HFF-Myc (cell line): ENCODE measurements around the gene PRPF38A.

ENCODE experiments used
- DNase-seq: peaks from one replicate; pipeline ENCODE4 v3.0.0-alpha.2; 2011; ENCODE audit warnings: low read depth; ENCODE audit errors: extremely low read depth
- H3K4me3 ChIP-seq: replicated peaks from 2 replicates; pipeline ENCODE4 v1.5.1; 2011; ENCODE audit warnings: low read depth, mild to moderate bottlenecking, control low read depth, low read length
- TF ChIP-seq, protein P1 (sequence below): IDR thresholded peaks from 2 replicates; pipeline ENCODE4 v1.5.1; 2012; ENCODE audit warnings: mild to moderate bottlenecking, low read depth, low read length, control low read depth; ENCODE audit errors: missing control alignments

Gene PRPF38A

DNA sequence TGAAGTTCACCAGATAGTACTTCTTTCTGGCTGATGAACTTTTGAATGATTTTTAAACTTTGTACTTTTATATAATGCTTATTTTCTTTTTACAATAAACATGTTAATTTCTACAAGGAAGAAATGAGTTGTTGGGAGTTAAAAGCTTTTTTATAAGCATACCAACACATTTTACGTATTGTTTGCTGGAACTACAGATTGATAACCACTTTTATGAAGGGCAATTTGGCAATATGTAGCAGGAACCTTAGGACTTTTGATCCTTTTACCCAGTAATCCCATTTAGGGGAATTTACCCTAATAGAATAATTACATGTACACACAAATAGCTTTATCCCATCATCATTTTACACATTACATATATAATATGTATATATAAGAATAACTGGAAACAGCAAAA is 16.3 kb downstream of the PRPF38A start:
- DNase-seq, result no peak
- TF ChIP-seq, protein P1, sequence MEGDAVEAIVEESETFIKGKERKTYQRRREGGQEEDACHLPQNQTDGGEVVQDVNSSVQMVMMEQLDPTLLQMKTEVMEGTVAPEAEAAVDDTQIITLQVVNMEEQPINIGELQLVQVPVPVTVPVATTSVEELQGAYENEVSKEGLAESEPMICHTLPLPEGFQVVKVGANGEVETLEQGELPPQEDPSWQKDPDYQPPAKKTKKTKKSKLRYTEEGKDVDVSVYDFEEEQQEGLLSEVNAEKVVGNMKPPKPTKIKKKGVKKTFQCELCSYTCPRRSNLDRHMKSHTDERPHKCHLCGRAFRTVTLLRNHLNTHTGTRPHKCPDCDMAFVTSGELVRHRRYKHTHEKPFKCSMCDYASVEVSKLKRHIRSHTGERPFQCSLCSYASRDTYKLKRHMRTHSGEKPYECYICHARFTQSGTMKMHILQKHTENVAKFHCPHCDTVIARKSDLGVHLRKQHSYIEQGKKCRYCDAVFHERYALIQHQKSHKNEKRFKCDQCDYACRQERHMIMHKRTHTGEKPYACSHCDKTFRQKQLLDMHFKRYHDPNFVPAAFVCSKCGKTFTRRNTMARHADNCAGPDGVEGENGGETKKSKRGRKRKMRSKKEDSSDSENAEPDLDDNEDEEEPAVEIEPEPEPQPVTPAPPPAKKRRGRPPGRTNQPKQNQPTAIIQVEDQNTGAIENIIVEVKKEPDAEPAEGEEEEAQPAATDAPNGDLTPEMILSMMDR, result no peak
- H3K4me3 ChIP-seq, result no peak overlapping the region

- DNase-seq, result no peak
- TF ChIP-seq, protein P1, result no peak
- no peak overlapping the region for H3K4me3 ChIP-seq
Observed at GRCh38 chr1:52423055-52423454, 18.7 kb downstream of the PRPF38A start.

GRCh38 chr1:52423771-52424170 is 19.4 kb downstream of the PRPF38A start:
- H3K4me3 ChIP-seq, result no peak overlapping the region
- TF ChIP-seq, protein P1, result no peak
- DNase-seq, result no peak

- TF ChIP-seq, protein P1, result no peak
- no peak overlapping the region for H3K4me3 ChIP-seq
- no peak for DNase-seq
Observed at GRCh38 chr1:52424231-52424636, 19.8 kb downstream of the PRPF38A start.

DNA sequence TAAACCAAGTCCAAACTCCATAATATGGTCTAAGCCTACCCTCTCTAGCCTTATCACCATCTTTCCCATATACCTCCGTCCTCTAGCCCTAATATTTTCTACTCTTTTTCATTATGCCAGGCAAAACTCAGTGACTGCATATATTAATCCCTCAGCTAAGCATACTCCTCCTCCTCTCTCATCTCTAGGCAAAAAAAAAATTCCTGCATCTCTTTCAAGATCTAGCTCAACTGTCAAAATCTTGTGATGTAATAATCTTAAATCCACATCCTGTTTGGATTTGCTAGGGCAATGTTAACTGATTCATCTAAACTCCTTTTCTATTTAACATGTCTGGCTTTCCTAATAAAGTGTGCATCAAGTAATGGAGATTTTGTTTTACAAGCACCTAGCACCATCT is 20.4 kb downstream of the PRPF38A start:
- DNase-seq, result no peak
- no peak overlapping the region for H3K4me3 ChIP-seq
- TF ChIP-seq, protein P1, result no peak

DNA sequence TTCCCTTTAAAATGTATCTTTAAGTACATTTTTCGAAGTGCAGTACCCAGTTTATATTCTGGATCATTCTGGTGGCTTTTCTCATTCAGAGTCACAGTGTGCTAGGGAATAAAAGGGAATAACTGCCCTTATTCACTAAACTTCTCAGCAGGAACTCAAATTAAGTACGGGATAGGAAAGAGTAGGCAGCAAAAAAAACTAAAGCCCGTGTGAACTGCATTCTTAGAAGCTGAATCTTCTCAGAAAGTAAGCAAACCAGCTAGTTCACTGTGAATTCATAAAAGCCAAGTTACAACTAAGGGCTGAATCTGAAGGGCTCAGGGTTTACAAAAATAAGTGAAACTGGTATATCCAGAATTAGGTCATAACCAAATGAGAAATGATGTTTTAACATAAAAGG is 22.0 kb downstream of the PRPF38A start:
- TF ChIP-seq, protein P1, result no peak
- DNase-seq, result no peak

GRCh38 chr1:52427152-52427551 is 22.8 kb downstream of the PRPF38A start:
- H3K4me3 ChIP-seq, result no peak overlapping the region

More for the DNA sequence above, 22.0 kb downstream of the PRPF38A start:
- no peak overlapping the region for H3K4me3 ChIP-seq

More at GRCh38 chr1:52427152-52427551, 22.8 kb downstream of the PRPF38A start:
- DNase-seq, result no peak
- TF ChIP-seq, protein P1, result no peak
